ENCODE measurements around the gene POLR1C.

POLR1C gene

DNA sequence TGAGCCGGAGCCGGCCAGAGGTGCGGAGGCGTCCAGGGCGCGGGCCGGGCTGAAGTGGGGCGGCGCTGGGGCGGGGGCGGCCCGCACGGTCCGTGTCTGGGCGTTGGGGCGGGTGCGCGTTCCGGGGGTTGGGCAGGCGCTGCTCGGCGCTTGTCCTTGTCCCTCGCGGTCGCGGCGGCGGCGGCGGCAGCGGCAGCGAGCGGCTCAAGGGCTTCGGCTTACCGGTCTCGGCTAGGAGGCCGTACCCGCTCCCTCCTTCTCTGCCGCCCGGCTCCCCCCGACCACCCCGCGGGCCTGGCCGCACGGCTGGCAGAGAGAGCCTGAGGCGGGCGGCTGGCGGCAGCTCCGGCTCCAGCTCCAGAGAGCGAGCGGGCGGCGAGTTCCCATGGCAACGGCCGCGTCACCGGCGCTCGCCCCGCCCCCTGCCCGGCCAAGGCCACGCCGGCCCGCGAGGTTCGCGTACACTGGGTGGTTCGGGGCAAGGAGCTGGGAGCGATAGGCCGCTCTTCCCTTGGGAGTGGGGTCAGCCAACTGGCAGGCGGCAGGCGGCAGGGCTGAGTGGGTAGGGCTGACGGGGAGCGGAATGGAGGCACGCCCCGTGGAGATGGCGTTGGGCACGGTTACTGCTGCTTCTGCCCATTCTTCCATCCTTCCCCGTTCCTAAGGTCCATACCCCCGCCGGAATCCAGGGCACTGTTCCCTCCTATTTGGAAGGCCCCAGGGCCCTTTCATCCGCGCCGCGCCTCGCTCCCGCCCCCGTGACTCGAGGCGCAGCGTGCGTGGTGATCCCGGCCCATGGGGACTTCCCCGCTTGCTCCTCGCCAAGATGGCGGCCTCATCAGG, 6.7 kb upstream of the POLR1C start, which contains the start of gene LRRC73 (continued):
- TF ChIP-seq, protein P1, sequence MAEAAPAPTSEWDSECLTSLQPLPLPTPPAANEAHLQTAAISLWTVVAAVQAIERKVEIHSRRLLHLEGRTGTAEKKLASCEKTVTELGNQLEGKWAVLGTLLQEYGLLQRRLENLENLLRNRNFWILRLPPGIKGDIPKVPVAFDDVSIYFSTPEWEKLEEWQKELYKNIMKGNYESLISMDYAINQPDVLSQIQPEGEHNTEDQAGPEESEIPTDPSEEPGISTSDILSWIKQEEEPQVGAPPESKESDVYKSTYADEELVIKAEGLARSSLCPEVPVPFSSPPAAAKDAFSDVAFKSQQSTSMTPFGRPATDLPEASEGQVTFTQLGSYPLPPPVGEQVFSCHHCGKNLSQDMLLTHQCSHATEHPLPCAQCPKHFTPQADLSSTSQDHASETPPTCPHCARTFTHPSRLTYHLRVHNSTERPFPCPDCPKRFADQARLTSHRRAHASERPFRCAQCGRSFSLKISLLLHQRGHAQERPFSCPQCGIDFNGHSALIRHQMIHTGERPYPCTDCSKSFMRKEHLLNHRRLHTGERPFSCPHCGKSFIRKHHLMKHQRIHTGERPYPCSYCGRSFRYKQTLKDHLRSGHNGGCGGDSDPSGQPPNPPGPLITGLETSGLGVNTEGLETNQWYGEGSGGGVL (tag by site-specific recombination; IDR thresholded peaks at IDR 0.05) = peak; percentile 37; the same call in 1 of the 2 replicates
- no peak for TF ChIP-seq ZXDB (tag by site-specific recombination; IDR thresholded peaks at IDR 0.05)
- TF ChIP-seq SCRT1 (tag by site-specific recombination; IDR thresholded peaks at IDR 0.05; ENCODE audit: borderline replicate concordance) = no peak
- 0 out of 2 replicates have a peak, but pooled peaks have one; percentile 53 for TF ChIP-seq ZSCAN30 (tag by site-specific recombination; IDR thresholded peaks at IDR 0.05)
- no peak for TF ChIP-seq ZNF23 (tag by site-specific recombination; IDR thresholded peaks at IDR 0.05; ENCODE audit: borderline replicate concordance)
- TF ChIP-seq ZNF169 (tag by site-specific recombination; IDR thresholded peaks at IDR 0.05) = no peak
- TF ChIP-seq, protein P2, sequence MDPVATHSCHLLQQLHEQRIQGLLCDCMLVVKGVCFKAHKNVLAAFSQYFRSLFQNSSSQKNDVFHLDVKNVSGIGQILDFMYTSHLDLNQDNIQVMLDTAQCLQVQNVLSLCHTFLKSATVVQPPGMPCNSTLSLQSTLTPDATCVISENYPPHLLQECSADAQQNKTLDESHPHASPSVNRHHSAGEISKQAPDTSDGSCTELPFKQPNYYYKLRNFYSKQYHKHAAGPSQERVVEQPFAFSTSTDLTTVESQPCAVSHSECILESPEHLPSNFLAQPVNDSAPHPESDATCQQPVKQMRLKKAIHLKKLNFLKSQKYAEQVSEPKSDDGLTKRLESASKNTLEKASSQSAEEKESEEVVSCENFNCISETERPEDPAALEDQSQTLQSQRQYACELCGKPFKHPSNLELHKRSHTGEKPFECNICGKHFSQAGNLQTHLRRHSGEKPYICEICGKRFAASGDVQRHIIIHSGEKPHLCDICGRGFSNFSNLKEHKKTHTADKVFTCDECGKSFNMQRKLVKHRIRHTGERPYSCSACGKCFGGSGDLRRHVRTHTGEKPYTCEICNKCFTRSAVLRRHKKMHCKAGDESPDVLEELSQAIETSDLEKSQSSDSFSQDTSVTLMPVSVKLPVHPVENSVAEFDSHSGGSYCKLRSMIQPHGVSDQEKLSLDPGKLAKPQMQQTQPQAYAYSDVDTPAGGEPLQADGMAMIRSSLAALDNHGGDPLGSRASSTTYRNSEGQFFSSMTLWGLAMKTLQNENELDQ (tag by site-specific recombination; IDR thresholded peaks at IDR 0.05; ENCODE audit: low read depth) = no peak
- no peak for TF ChIP-seq WT1 (tag by site-specific recombination; IDR thresholded peaks at IDR 0.05)
- no peak for TF ChIP-seq ZNF558 (tag by site-specific recombination; IDR thresholded peaks at IDR 0.05)
- TF ChIP-seq SETDB1 (IDR thresholded peaks at IDR 0.05; ENCODE audit: insufficient read length, low read length) = no peak
- TF ChIP-seq, protein P3, sequence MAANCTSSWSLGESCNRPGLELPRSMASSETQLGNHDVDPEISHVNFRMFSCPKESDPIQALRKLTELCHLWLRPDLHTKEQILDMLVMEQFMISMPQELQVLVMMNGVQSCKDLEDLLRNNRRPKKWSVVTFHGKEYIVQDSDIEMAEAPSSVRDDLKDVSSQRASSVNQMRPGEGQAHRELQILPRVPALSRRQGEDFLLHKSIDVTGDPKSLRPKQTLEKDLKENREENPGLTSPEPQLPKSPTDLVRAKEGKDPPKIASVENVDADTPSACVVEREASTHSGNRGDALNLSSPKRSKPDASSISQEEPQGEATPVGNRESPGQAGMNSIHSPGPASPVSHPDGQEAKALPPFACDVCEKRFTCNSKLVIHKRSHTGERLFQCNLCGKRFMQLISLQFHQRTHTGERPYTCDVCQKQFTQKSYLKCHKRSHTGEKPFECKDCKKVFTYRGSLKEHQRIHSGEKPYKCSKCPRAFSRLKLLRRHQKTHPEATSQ (tag by site-specific recombination; IDR thresholded peaks at IDR 0.05) = no peak
- no peak for TF ChIP-seq ZNF707 (tag by site-specific recombination; IDR thresholded peaks at IDR 0.05)
- no peak for TF ChIP-seq ZNF404 (tag by site-specific recombination; IDR thresholded peaks at IDR 0.05)
- TF ChIP-seq, protein P4, sequence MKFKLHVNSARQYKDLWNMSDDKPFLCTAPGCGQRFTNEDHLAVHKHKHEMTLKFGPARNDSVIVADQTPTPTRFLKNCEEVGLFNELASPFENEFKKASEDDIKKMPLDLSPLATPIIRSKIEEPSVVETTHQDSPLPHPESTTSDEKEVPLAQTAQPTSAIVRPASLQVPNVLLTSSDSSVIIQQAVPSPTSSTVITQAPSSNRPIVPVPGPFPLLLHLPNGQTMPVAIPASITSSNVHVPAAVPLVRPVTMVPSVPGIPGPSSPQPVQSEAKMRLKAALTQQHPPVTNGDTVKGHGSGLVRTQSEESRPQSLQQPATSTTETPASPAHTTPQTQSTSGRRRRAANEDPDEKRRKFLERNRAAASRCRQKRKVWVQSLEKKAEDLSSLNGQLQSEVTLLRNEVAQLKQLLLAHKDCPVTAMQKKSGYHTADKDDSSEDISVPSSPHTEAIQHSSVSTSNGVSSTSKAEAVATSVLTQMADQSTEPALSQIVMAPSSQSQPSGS (tag by site-specific recombination; IDR thresholded peaks at IDR 0.05; ENCODE audit: low read depth) = no peak
- no peak for TF ChIP-seq MEIS1 (CRISPR knock-in tag; IDR thresholded peaks at IDR 0.05; ENCODE audit: borderline replicate concordance)
- TF ChIP-seq ZNF433 (tag by site-specific recombination; IDR thresholded peaks at IDR 0.05; ENCODE audit: low read depth) = no peak
- TF ChIP-seq SP2 (tag by site-specific recombination; IDR thresholded peaks at IDR 0.05) = peak; percentile 78
- 0 out of 2 replicates have a peak, but pooled peaks have one; percentile 8 for TF ChIP-seq ZNF335 (tag by site-specific recombination; conservative IDR thresholded peaks at IDR 0.05)
- no peak for TF ChIP-seq KLF7 (tag by site-specific recombination; IDR thresholded peaks at IDR 0.05; ENCODE audit: borderline replicate concordance)
- TF ChIP-seq SP3 (tag by site-specific recombination; IDR thresholded peaks at IDR 0.05) = peak; percentile 40; the same call in 1 of the 2 replicates
- TF ChIP-seq, protein P5, sequence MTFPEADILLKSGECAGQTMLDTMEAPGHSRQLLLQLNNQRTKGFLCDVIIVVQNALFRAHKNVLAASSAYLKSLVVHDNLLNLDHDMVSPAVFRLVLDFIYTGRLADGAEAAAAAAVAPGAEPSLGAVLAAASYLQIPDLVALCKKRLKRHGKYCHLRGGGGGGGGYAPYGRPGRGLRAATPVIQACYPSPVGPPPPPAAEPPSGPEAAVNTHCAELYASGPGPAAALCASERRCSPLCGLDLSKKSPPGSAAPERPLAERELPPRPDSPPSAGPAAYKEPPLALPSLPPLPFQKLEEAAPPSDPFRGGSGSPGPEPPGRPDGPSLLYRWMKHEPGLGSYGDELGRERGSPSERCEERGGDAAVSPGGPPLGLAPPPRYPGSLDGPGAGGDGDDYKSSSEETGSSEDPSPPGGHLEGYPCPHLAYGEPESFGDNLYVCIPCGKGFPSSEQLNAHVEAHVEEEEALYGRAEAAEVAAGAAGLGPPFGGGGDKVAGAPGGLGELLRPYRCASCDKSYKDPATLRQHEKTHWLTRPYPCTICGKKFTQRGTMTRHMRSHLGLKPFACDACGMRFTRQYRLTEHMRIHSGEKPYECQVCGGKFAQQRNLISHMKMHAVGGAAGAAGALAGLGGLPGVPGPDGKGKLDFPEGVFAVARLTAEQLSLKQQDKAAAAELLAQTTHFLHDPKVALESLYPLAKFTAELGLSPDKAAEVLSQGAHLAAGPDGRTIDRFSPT (tag by site-specific recombination; IDR thresholded peaks at IDR 0.05) = peak; percentile 37; the same call in 1 of the 2 replicates
- TF ChIP-seq ZNF239 (tag by site-specific recombination; IDR thresholded peaks at IDR 0.05) = no peak
- TF ChIP-seq ZBTB17 (tag by site-specific recombination; IDR thresholded peaks at IDR 0.05) = peak; percentile 60
- TF ChIP-seq ZNF529 (tag by site-specific recombination; IDR thresholded peaks at IDR 0.05; ENCODE audit: insufficient replicate concordance) = no peak
- TF ChIP-seq, protein P6, sequence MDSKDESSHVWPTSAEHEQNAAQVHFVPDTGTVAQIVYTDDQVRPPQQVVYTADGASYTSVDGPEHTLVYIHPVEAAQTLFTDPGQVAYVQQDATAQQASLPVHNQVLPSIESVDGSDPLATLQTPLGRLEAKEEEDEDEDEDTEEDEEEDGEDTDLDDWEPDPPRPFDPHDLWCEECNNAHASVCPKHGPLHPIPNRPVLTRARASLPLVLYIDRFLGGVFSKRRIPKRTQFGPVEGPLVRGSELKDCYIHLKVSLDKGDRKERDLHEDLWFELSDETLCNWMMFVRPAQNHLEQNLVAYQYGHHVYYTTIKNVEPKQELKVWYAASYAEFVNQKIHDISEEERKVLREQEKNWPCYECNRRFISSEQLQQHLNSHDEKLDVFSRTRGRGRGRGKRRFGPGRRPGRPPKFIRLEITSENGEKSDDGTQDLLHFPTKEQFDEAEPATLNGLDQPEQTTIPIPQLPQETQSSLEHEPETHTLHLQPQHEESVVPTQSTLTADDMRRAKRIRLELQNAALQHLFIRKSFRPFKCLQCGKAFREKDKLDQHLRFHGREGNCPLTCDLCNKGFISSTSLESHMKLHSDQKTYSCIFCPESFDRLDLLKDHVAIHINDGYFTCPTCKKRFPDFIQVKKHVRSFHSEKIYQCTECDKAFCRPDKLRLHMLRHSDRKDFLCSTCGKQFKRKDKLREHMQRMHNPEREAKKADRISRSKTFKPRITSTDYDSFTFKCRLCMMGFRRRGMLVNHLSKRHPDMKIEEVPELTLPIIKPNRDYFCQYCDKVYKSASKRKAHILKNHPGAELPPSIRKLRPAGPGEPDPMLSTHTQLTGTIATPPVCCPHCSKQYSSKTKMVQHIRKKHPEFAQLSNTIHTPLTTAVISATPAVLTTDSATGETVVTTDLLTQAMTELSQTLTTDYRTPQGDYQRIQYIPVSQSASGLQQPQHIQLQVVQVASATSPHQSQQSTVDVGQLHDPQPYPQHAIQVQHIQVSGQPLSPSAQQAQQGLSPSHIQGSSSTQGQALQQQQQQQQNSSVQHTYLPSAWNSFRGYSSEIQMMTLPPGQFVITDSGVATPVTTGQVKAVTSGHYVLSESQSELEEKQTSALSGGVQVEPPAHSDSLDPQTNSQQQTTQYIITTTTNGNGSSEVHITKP (tag by site-specific recombination; IDR thresholded peaks at IDR 0.05) = no peak
- peak; percentile 69 for TF ChIP-seq ZNF596 (tag by site-specific recombination; IDR thresholded peaks at IDR 0.05)
